WERI-Rb-1 (cell line): Measurements from ENCODE around the gene HLA-E.
"Not testable (repeated sequence)": the region's sequence is repeated elsewhere in the genome, so short reads cannot be mapped to it uniquely, and the experiment has no call there.

Experiments used
- DNase-seq: peaks from one replicate; pipeline ENCODE4 v3.0.0-alpha.2; 2020
- H3K27ac ChIP-seq: fragments of 250-450 bp; sonication (Bioruptor Pico); 2 replicates; pipeline ENCODE4 v1.5.1; 2020; ENCODE audit warnings: mild to moderate bottlenecking, moderate library complexity
- H3K27me3 ChIP-seq: fragments of 250-450 bp; sonication (Bioruptor Pico); 2 replicates; pipeline ENCODE4 v1.5.1; 2021; ENCODE audit warnings: mild to moderate bottlenecking, low read depth, moderate library complexity; ENCODE audit not compliant: insufficient read depth, severe bottlenecking
- H3K36me3 ChIP-seq: fragments of 250-450 bp; sonication (Bioruptor Pico); 2 replicates; pipeline ENCODE4 v1.5.1; 2020; ENCODE audit warnings: mild to moderate bottlenecking, moderate library complexity
- H3K4me3 ChIP-seq: 2 replicates; pipeline ENCODE4 v1.5.1; 2011; ENCODE audit warnings: low read depth, mild to moderate bottlenecking, control low read depth, low read length
- H3K9me3 ChIP-seq: fragments of 250-450 bp; sonication (Bioruptor Pico); 2 replicates; pipeline ENCODE4 v1.5.1; 2021; ENCODE audit warnings: mild to moderate bottlenecking, moderate library complexity; ENCODE audit not compliant: severe bottlenecking
- TF ChIP-seq, protein P1 (sequence below): IDR thresholded peaks from 2 replicates; pipeline ENCODE4 v1.5.1; 2011; ENCODE audit warnings: low read depth, mild to moderate bottlenecking, control low read depth, inconsistent platforms, low read length

The HLA-E gene

DNA sequence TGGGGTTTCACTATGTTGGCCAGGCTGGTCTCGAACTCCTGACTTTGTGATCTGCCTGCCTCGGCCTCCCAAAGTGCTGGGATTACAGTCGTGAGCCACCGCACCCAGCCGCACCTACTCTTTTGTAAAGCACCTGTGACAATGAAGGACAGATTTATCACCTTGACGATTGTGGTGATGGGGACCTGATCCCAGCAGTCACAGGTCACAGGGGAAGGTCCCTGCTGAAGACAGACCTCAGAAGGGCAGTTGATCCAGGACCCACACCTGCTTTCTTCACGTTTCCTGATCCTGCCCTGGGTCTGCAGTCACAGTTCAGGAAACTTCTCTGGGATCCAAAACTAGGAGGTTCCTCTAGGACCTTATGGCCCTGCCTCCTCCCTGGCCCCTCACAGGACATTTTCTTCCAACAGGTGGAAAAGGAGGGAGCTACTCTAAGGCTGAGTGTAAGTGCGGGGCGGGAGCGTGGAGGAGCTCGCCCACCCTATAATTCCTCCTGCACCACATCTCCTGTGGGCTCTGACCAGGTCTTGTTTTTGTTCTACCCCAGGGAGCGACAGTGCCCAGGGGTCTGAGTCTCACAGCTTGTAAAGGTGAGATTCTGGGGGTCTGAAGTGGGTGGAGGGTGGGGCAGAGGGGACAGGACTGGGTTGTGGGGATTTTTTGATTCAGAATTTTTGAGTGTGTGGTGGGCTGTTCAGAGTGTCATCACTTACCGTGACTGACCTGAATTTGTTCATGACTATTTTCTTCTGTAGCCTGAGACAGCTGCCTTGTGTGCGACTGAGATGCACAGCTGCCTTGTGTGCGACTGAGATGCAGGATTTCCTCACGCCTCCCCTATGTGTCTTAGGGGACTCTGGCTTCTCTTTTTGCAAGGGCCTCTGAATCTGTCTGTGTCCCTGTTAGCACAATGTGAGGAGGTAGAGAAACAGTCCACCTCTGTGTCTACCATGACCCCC, 3.0 kb downstream of the HLA-E start:
- no peak for DNase-seq
- no peak overlapping the region for H3K4me3 ChIP-seq
- TF ChIP-seq, protein P1, sequence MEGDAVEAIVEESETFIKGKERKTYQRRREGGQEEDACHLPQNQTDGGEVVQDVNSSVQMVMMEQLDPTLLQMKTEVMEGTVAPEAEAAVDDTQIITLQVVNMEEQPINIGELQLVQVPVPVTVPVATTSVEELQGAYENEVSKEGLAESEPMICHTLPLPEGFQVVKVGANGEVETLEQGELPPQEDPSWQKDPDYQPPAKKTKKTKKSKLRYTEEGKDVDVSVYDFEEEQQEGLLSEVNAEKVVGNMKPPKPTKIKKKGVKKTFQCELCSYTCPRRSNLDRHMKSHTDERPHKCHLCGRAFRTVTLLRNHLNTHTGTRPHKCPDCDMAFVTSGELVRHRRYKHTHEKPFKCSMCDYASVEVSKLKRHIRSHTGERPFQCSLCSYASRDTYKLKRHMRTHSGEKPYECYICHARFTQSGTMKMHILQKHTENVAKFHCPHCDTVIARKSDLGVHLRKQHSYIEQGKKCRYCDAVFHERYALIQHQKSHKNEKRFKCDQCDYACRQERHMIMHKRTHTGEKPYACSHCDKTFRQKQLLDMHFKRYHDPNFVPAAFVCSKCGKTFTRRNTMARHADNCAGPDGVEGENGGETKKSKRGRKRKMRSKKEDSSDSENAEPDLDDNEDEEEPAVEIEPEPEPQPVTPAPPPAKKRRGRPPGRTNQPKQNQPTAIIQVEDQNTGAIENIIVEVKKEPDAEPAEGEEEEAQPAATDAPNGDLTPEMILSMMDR: no peak
- no peaks in the 10 kb centered on the region for H3K9me3 ChIP-seq
- H3K36me3 ChIP-seq: no peaks in the 10 kb centered on the region
- peaks cover 3% of the 10 kb centered on the region for H3K27me3 ChIP-seq
- no peak overlapping the region for H3K27ac ChIP-seq

DNA sequence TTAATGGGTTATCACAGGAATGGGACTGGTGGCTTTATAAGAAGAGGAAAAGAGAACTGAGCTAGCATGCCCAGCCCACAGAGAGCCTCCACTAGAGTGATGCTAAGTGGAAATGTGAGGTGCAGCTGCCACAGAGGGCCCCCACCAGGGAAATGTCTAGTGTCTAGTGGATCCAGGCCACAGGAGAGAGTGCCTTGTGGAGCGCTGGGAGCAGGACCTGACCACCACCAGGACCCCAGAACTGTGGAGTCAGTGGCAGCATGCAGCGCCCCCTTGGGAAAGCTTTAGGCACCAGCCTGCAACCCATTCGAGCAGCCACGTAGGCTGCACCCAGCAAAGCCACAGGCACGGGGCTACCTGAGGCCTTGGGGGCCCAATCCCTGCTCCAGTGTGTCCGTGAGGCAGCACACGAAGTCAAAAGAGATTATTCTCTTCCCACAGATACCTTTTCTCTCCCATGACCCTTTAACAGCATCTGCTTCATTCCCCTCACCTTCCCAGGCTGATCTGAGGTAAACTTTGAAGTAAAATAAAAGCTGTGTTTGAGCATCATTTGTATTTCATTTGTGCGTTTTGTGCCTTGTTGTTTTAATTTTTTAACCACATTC, 4.4 kb downstream of the HLA-E start:
- TF ChIP-seq, protein P1: peak; percentile 64
- no peaks in the 10 kb centered on the region for H3K36me3 ChIP-seq
- H3K27ac ChIP-seq: no peak overlapping the region
- H3K27me3 ChIP-seq: no peaks in the 10 kb centered on the region
- no peak overlapping the region for H3K4me3 ChIP-seq
- no peak for DNase-seq
- H3K9me3 ChIP-seq: no peaks in the 10 kb centered on the region

DNA sequence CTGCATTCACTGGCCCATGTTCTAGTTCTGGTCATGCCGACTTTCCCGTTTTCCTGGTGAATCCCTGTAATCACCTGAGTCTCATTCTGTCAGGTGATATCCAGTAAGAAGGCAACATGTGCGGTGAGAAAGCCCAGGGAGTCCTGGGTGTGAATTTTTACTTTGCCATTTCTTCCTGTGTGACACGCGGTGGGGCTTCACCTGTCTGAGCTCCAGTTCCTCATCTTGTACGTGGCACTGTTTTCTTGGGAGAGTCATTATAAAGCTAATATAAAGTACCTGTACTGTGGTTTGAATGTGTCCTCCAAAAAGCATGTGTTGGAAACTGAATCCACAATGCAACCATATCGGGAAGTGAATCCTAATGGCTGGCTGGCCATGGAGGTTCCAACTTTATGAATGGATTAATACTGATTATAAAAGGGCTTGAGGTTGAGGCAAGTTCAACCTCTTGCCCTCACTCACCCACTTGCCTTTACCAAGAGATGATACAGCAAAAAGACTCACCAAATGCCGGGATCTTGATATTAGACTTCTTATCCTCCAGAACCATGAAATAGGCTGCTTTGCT, 5.1 kb downstream of the HLA-E start:
- no peak for DNase-seq
- no peaks in the 10 kb centered on the region for H3K27me3 ChIP-seq
- H3K36me3 ChIP-seq: no peaks in the 10 kb centered on the region
- TF ChIP-seq, protein P1: no peak
- no peak overlapping the region for H3K27ac ChIP-seq
- no peak overlapping the region for H3K4me3 ChIP-seq
- H3K9me3 ChIP-seq: no peaks in the 10 kb centered on the region

DNA sequence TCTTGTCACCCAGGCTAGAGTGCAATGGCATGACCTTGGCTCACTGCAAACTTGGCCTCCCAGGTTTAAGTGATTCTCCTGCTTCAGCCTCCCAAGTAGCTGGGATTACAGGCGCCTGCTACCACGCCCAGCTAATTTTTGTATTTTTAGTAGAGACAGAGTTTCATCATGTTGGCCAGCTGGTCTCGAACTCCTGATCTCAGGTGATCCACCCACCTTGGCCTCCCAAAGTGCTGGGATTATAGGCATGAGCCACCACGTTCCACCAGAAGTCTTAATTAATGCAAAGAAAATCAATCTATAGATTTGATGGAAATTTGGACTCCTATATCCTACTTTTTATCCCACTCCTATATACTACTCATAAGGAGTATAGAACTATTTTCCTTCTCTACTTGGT, 5.8 kb downstream of the HLA-E start:
- not testable (repeated sequence) for H3K27me3 ChIP-seq, H3K27ac ChIP-seq, DNase-seq, H3K9me3 ChIP-seq, H3K4me3 ChIP-seq, H3K36me3 ChIP-seq

DNA sequence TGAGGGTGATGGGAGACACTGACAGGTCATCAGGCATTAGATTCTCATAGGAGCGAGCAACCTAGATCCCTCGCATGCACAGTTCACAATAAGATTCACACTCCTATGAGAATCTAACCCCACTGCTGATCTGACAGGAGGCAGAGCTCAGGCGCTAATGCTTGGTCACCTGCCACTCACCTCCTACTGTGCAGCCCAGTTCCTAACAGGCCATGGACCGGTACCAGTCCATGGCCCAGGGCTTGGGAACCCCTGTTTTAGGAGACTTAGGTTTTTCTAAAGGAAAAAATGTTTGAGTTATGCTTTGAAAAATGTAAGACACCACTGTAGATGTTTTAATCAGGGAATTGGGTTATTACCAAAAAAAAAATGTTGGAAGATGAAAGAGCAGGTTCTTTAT, 6.7 kb downstream of the HLA-E start:
- Histone ChIP-seq H3K36me3 (no peaks in the 10 kb centered on the region), H3K27me3 (no peaks in the 10 kb centered on the region), H3K4me3 (no peak overlapping the region), H3K27ac (no peak overlapping the region), H3K9me3 (no peaks in the 10 kb centered on the region)
- TF ChIP-seq, protein P1: no peak
- DNase-seq: no peak

DNA sequence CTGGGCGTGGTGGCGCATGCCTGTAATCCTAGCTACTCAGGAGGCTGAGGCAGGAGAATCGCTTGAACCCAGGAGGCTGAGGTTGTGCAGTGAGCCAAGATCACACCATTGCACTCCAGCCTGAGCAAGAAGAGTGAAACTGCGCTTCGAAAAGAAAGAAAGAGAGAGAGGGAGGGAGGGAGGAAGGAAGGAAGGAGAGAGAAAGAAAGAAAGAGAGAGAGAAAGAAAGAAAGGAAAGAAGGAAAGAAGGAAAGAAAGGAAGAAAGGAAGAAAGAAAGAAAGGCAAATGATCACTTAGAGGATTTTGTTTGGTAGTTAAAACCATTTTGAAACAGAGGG, 7.9 kb downstream of the HLA-E start:
- H3K9me3 ChIP-seq, H3K27ac ChIP-seq, H3K4me3 ChIP-seq, H3K27me3 ChIP-seq, DNase-seq, H3K36me3 ChIP-seq: not testable (repeated sequence)
